OCI-LY3 (cell line): ENCODE measurements around the gene FYB1.

Experiments used
- H2AFZ ChIP-seq: fragments of 200-600, 300-600 bp; shearing (Covaris generic); 2 replicates; pipeline ENCODE4 v1.6.0; 2014; ENCODE audit warnings: antibody characterized with exemption, low read depth, low read length
- H3K27ac ChIP-seq: fragments of 200-600, 300-600 bp; sonication (generic); 2 replicates; pipeline ENCODE4 v1.5.1; 2014; ENCODE audit warnings: mild to moderate bottlenecking, low read length, moderate library complexity, mixed read lengths
- H3K27me3 ChIP-seq: fragments of 200-600, 300-600 bp; sonication (generic); 2 replicates; pipeline ENCODE4 v1.6.1; 2014; ENCODE audit warnings: low read depth, low read length, mixed read lengths
- H3K36me3 ChIP-seq: fragments of 200-600, 300-600 bp; sonication (generic); replicated peaks from 2 replicates; pipeline ENCODE3; 2014; ENCODE audit warnings: low read depth, low read length, mixed read lengths
- H3K4me1 ChIP-seq: fragments of 300-600, 200-600 bp; sonication (generic); 2 replicates; pipeline ENCODE4 v1.6.1; 2014; ENCODE audit warnings: low read length, mixed read lengths
- H3K4me2 ChIP-seq: fragments of 200-600, 300-600 bp; sonication (generic); 2 replicates; pipeline ENCODE4 v1.6.1; 2014; ENCODE audit warnings: low read length, mixed read lengths
- H3K4me3 ChIP-seq: fragments of 300-600, 200-600 bp; sonication (generic); 2 replicates; pipeline ENCODE4 v1.5.1; 2014; ENCODE audit warnings: antibody characterized with exemption, mild to moderate bottlenecking, low read length, moderate library complexity
- H3K79me2 ChIP-seq: fragments of 300-600, 200-600 bp; shearing (Covaris generic); 2 replicates; pipeline ENCODE4 v1.6.1; 2014; ENCODE audit warnings: mild to moderate bottlenecking, low read length, mixed read lengths
- H3K9ac ChIP-seq: fragments of 300-600, 200-600 bp; shearing (Covaris generic); 2 replicates; pipeline ENCODE4 v1.6.0; 2014; ENCODE audit warnings: mild to moderate bottlenecking, low read length, moderate library complexity
- H3K9me3 ChIP-seq: fragments of 200-600, 300-600 bp; shearing (Covaris generic); 2 replicates; pipeline ENCODE4 v1.6.1; 2014; ENCODE audit warnings: low read length, mixed read lengths; ENCODE audit not compliant: insufficient read depth
- H4K20me1 ChIP-seq: fragments of 200-600, 300-600 bp; sonication (generic); 2 replicates; pipeline ENCODE4 v1.6.1; 2016; ENCODE audit warnings: low read length, mixed read lengths; ENCODE audit not compliant: insufficient read depth
- EZH2phosphoT487 ChIP-seq: fragments of 200-600 bp; shearing (Covaris generic); IDR thresholded peaks from 2 replicates; pipeline ENCODE4 v1.6.1; 2018; ENCODE audit warnings: antibody characterized with exemption, mixed run types, low read depth
- TF ChIP-seq, protein P1 (sequence below): fragments of 200-600, 300-600 bp; sonication (generic); IDR thresholded peaks from 2 replicates; pipeline ENCODE4 v1.5.1; 2014; ENCODE audit warnings: antibody characterized with exemption, low read length, low read depth

The FYB1 gene

DNA sequence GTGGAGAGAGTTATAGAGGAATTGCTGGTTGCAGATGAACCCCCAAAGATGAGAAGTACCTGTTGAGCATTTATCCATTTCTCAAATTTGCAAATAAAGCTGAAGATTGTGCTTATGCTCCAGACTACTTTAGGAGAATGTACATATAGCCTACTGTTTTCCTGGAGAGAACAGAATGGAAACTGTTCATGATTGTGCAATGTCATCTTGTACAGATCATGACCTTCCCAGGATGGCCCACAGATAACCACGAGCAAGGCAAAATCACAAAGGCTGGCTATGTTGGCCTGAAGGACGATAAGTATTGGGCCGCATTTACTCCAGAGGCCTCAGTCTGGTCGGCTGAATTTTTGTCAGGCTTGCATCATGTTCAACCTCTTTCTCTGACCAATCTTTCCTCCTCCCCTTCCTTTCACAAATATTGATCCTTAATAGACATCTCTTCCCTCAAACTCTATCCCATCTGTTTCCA lies 116.6 kb downstream of the FYB1 start:
- peaks cover 9% of the 10 kb centered on the region for H3K4me1 ChIP-seq
- no peak overlapping the region for H3K4me3 ChIP-seq
- H3K36me3 ChIP-seq = no peaks in the 10 kb centered on the region
- no peaks in the 10 kb centered on the region for H3K27me3 ChIP-seq
- no peak overlapping the region for H3K27ac ChIP-seq
- TF ChIP-seq, protein P1, sequence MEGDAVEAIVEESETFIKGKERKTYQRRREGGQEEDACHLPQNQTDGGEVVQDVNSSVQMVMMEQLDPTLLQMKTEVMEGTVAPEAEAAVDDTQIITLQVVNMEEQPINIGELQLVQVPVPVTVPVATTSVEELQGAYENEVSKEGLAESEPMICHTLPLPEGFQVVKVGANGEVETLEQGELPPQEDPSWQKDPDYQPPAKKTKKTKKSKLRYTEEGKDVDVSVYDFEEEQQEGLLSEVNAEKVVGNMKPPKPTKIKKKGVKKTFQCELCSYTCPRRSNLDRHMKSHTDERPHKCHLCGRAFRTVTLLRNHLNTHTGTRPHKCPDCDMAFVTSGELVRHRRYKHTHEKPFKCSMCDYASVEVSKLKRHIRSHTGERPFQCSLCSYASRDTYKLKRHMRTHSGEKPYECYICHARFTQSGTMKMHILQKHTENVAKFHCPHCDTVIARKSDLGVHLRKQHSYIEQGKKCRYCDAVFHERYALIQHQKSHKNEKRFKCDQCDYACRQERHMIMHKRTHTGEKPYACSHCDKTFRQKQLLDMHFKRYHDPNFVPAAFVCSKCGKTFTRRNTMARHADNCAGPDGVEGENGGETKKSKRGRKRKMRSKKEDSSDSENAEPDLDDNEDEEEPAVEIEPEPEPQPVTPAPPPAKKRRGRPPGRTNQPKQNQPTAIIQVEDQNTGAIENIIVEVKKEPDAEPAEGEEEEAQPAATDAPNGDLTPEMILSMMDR = no peak
- H3K4me2 ChIP-seq = no peak overlapping the region
- no peaks in the 10 kb centered on the region for H4K20me1 ChIP-seq
- H2AFZ ChIP-seq = no peak overlapping the region
- no peaks in the 10 kb centered on the region for H3K79me2 ChIP-seq
- H3K9me3 ChIP-seq = no peaks in the 10 kb centered on the region
- H3K9ac ChIP-seq = no peak overlapping the region

DNA sequence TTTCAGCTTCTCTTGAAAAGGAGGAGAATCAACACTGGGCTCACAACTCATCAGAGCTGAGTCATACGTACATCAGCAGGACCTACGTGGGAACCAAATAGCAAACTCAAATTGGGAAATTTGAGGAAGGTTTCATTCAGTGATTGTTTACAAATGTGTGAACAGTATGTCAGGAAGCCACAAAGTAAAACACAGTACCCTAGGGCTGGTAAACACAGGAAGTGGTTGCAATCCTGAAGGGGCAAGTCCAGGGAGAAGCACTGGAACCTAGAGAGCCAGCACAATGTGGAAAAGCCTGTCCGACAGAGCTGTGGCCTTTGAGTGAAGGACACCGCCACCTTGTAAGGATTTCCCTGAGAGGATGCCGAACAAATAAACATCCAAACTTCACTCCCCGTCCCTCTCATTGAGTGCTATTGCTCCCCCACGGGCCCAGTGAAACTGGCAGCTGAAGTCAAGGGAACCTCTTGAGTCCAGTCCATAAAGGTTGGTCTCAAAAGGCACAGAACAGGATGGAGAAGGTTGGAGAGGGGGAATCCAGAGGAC lies 118.4 kb downstream of the FYB1 start:
- Histone ChIP-seq H4K20me1 (no peaks in the 10 kb centered on the region), H2AFZ (no peak overlapping the region), H3K79me2 (no peaks in the 10 kb centered on the region), H3K9me3 (no peaks in the 10 kb centered on the region), H3K4me3 (no peak overlapping the region), H3K36me3 (no peaks in the 10 kb centered on the region), H3K4me2 (no peak overlapping the region), H3K27ac (no peak overlapping the region), H3K9ac (no peak overlapping the region), H3K27me3 (no peaks in the 10 kb centered on the region), H3K4me1 (peaks cover 3% of the 10 kb centered on the region)
- TF ChIP-seq, protein P1 = no peak
- no peak for TF ChIP-seq EZH2phosphoT487

GRCh38 chr5:39100301-39100850 lies 119.0 kb downstream of the FYB1 start:
- Histone ChIP-seq H3K27ac (no peak overlapping the region), H3K4me1 (no peaks in the 10 kb centered on the region), H3K9ac (no peak overlapping the region), H3K79me2 (no peaks in the 10 kb centered on the region), H2AFZ (no peak overlapping the region), H3K4me2 (no peak overlapping the region), H3K36me3 (no peaks in the 10 kb centered on the region), H4K20me1 (no peaks in the 10 kb centered on the region), H3K27me3 (no peaks in the 10 kb centered on the region), H3K4me3 (no peak overlapping the region), H3K9me3 (no peaks in the 10 kb centered on the region)
- TF ChIP-seq, protein P1 = no peak
- TF ChIP-seq EZH2phosphoT487 = no peak

- H3K27me3 ChIP-seq = no peaks in the 10 kb centered on the region
- no peaks in the 10 kb centered on the region for H3K9me3 ChIP-seq
- no peaks in the 10 kb centered on the region for H3K4me1 ChIP-seq
- H3K27ac ChIP-seq = no peak overlapping the region
- no peak for TF ChIP-seq EZH2phosphoT487
- TF ChIP-seq, protein P1 = no peak
- H2AFZ ChIP-seq = no peak overlapping the region
- no peak overlapping the region for H3K9ac ChIP-seq
- H3K36me3 ChIP-seq = no peaks in the 10 kb centered on the region
- H4K20me1 ChIP-seq = no peaks in the 10 kb centered on the region
- no peak overlapping the region for H3K4me3 ChIP-seq
- H3K4me2 ChIP-seq = no peak overlapping the region
- no peaks in the 10 kb centered on the region for H3K79me2 ChIP-seq
These were observed 119.5 kb downstream of the FYB1 start for GRCh38 chr5:39099831-39100230.
